ENCODE results near the gene VPS29. TPM values are rescaled to one million over a fixed set of nuclear protein-coding genes. Genes with fewer than 3 reads are reported as not detected.

VPS29 gene
- total and polyA plus RNA-seq, 8 donors: 29.1 to 120 (median 39.8) TPM

DNA sequence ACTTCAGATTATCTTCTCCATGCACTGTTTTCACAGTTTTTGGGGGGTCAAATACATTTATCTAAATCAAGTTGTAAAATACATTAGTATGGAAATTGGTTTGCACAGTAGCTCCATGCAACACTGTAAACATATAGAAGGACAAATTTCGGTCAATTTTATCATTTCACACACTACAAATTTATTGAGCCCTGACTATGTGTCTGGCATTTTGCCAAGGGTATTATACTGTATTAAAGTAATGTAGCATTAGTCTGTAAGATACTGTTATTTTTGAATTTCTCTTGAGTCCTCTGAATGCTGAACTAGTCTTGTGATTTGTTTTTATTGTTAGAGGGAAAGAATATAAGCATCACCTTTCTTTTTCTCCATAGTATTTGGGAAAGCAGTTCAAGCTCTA, 1.5 kb upstream of the VPS29 start:
- intact Hi-C loops (cut with DNase I): no loop called here
- no peak overlapping the region for H3K27ac ChIP-seq
- DNase-seq (no peak), ATAC-seq (no peak), FAIRE-seq (no peak)
- peaks cover 0 to 22% (median 6%) of the 10 kb centered on the region in 3 donors for H3K4me1 ChIP-seq
- H3K27me3 ChIP-seq: no peaks in the 10 kb centered on the region
- no peak overlapping the region for H3K4me3 ChIP-seq
- no peaks in the 10 kb centered on the region for H3K36me3 ChIP-seq
- no peaks in the 10 kb centered on the region for H3K9me3 ChIP-seq
- WGBS, 2 donors: 55 to 76% methylated on average over 1 of the region's 1 CpG
- TF ChIP-seq, protein P1, sequence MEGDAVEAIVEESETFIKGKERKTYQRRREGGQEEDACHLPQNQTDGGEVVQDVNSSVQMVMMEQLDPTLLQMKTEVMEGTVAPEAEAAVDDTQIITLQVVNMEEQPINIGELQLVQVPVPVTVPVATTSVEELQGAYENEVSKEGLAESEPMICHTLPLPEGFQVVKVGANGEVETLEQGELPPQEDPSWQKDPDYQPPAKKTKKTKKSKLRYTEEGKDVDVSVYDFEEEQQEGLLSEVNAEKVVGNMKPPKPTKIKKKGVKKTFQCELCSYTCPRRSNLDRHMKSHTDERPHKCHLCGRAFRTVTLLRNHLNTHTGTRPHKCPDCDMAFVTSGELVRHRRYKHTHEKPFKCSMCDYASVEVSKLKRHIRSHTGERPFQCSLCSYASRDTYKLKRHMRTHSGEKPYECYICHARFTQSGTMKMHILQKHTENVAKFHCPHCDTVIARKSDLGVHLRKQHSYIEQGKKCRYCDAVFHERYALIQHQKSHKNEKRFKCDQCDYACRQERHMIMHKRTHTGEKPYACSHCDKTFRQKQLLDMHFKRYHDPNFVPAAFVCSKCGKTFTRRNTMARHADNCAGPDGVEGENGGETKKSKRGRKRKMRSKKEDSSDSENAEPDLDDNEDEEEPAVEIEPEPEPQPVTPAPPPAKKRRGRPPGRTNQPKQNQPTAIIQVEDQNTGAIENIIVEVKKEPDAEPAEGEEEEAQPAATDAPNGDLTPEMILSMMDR (IDR thresholded peaks at IDR 0.05): no peak

DNA sequence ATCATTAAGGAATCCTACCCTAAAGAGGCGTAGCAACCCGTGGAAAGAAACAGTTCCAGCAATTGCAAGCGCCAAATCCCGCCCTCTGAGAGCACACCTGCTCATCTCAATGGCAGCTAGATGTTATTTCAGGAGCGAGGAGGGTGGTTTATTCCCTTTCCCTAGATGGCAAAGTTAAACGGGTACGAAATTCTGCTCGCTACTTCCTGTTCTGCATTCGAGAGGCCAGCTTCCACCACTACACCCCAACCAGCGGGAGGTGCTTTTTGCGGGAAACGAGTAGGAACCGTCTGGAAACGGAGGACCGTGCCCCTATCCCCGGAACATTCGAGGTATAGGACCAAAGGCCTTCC, 536 bp downstream of the VPS29 start:
- intact Hi-C loops (cut with DNase I): no loop called here

DNA sequence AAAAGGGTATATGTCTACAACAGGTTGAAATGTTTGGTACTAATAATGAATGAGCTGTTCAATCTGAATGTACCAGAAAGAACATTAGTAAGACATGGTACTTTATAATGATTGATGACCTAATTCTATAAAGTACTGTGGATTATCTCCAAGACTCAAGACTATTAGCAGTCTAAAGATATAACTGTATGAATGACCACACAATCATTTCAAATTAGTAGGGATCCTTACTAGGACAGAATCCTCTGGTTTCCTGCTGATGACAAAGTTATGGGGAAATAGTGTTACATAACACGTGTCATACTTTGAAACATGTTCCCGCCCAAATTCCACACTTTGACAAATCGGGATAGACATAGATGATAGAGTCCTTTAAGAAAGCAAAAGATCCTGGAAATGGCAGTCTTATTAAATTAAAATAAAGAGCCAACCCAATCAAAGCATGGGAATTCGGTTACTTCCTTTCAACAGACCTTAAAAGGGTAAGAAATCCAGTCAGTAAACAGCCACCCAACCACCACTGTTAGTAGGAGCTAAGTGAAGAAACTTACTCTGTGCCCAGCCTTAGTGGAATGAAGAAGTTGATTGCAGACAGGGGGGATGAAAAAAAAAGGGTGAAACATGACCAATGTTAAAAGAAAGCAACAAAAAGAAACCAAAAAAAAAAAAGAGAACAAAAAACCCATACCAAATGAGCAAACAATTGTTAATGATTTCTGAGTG, 2.8 kb downstream of the VPS29 start:
- TF ChIP-seq, protein P1 (IDR thresholded peaks at IDR 0.05): no peak
- Histone ChIP-seq H3K4me1 (peaks cover 0 to 22% (median 6%) of the 10 kb centered on the region in 3 donors), H3K27me3 (no peaks in the 10 kb centered on the region), H3K27ac (no peak overlapping the region), H3K36me3 (peaks cover 0 to 15% (median 5%) of the 10 kb centered on the region in 3 donors), H3K4me3 (no peak overlapping the region), H3K9me3 (no peaks in the 10 kb centered on the region)
- 55 to 61% methylated on average over 4 of the region's 4 CpGs for WGBS, 2 donors
- DNase-seq (no peak), FAIRE-seq (no peak), ATAC-seq (no peak)
- intact Hi-C loops (cut with DNase I): no loop called here

More for the DNA sequence above, 536 bp downstream of the VPS29 start:
- H3K9me3 ChIP-seq: no peaks in the 10 kb centered on the region
- H3K4me3 ChIP-seq: peak overlapping the region; percentile 87 to 98 (median 90)
- WGBS, 2 donors: 0% methylated on average over 17 of the region's 17 CpGs
- H3K27ac ChIP-seq: peak overlapping the region; percentile 68 to 94 (median 80)
- DNase-seq (peak in 3 of 6 donors; percentile 28 to 40 (median 33)), FAIRE-seq (no peak), ATAC-seq (peak; percentile 46 to 67 (median 60))
- no peaks in the 10 kb centered on the region for H3K27me3 ChIP-seq
- TF ChIP-seq, protein P1 (IDR thresholded peaks at IDR 0.05): no peak
- no peaks in the 10 kb centered on the region for H3K36me3 ChIP-seq
- H3K4me1 ChIP-seq: peaks cover 0 to 22% (median 6%) of the 10 kb centered on the region in 3 donors

DNA sequence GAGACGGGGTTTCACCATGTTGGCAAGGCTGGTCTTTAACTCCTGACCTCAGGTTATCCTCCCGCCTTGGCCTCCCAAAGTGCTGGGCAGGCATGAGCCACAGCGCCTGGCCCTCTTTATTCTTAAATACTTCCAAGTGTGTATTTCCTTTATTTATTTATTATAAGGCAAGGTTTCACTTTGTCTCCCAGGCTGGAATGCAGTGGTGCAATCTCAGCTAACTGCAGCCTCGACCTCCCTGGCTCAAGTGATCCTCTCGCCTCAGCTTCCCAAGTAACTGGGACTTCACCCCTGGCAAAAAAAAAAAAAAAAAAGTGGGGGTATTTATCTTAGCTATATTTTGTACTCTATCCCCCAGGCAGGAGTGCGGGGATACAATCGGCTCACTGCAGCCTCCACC, 26.5 kb downstream of the VPS29 start:
- no peak for FAIRE-seq

More for the DNA sequence above, 26.5 kb downstream of the VPS29 start:
- Histone ChIP-seq H3K27me3 (no peaks in the 10 kb centered on the region), H3K36me3 (no peaks in the 10 kb centered on the region), H3K9me3 (no peaks in the 10 kb centered on the region), H3K4me1 (no peaks in the 10 kb centered on the region), H3K27ac (no peak overlapping the region), H3K4me3 (no peak overlapping the region)
- intact Hi-C loops (cut with DNase I): no loop called here
- no peak for ATAC-seq
- WGBS, 2 donors: 95 to 99% methylated on average over 7 of the region's 7 CpGs
- TF ChIP-seq, protein P1 (IDR thresholded peaks at IDR 0.05): no peak
- no peak for DNase-seq

Data from pancreas (tissue), 10 donors.